Measurements from ENCODE around the gene SOHLH1.

The SOHLH1 gene

GRCh38 chr9:135664801-135665794, 34.2 kb downstream of the SOHLH1 start:
- Mint-ChIP-seq H3K9me3 (no peaks in the 10 kb centered on the region), H3K36me3 (no peaks in the 10 kb centered on the region), H3K4me1 (no peaks in the 10 kb centered on the region), H3K4me3 (no peak overlapping the region), H3K27ac (no peak overlapping the region)
- no peak for DNase-seq (ENCODE audit: low spot score in 2 of 2)
- no peak for ATAC-seq

GRCh38 chr9:135664266-135664665, 35.0 kb downstream of the SOHLH1 start:
- ATAC-seq (no peak), DNase-seq (ENCODE audit: low spot score in 2 of 2) (no peak)
- Mint-ChIP-seq H3K4me1 (no peaks in the 10 kb centered on the region), H3K36me3 (no peaks in the 10 kb centered on the region), H3K9me3 (no peaks in the 10 kb centered on the region), H3K27ac (no peak overlapping the region), H3K4me3 (no peak overlapping the region)

- Mint-ChIP-seq H3K4me1 (no peaks in the 10 kb centered on the region), H3K4me3 (no peak overlapping the region), H3K36me3 (no peaks in the 10 kb centered on the region), H3K27ac (no peak overlapping the region), H3K9me3 (no peaks in the 10 kb centered on the region)
- no peak for DNase-seq (ENCODE audit: low spot score in 2 of 2)
- ATAC-seq: no peak
Observed at GRCh38 chr9:135663857-135664256, 35.4 kb downstream of the SOHLH1 start.

DNA sequence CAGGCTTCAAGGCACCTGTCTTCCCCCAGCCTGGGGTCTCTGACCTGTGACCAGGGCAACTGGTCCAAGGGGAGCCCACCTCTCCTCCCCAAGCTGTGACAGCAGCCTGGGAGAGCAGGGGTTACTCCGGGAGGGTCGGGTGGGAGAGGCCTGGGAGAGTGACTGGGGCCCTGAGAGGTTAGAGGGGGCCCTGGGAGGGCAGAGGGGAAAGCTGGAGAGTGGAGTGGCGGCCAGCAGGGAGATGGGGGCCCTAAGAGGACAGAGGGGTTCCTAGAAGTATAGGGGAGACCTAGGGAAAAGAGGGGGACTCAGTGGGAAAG, 35.9 kb downstream of the SOHLH1 start:
- H3K36me3 Mint-ChIP-seq: no peaks in the 10 kb centered on the region
- no peak overlapping the region for H3K4me3 Mint-ChIP-seq
- DNase-seq (ENCODE audit: low spot score in 2 of 2) (no peak), ATAC-seq (no peak)
- no peaks in the 10 kb centered on the region for H3K9me3 Mint-ChIP-seq
- no peaks in the 10 kb centered on the region for H3K4me1 Mint-ChIP-seq
- no peak overlapping the region for H3K27ac Mint-ChIP-seq

- H3K36me3 Mint-ChIP-seq: no peaks in the 10 kb centered on the region
Observed at GRCh38 chr9:135662758-135663450, 36.4 kb downstream of the SOHLH1 start, which contains the start of gene LCN9. Gene LCN9, plus strand, starts transcription at chr9:135663309. Its CDS starts 13 bp downstream, at chr9:135663322.

DNA sequence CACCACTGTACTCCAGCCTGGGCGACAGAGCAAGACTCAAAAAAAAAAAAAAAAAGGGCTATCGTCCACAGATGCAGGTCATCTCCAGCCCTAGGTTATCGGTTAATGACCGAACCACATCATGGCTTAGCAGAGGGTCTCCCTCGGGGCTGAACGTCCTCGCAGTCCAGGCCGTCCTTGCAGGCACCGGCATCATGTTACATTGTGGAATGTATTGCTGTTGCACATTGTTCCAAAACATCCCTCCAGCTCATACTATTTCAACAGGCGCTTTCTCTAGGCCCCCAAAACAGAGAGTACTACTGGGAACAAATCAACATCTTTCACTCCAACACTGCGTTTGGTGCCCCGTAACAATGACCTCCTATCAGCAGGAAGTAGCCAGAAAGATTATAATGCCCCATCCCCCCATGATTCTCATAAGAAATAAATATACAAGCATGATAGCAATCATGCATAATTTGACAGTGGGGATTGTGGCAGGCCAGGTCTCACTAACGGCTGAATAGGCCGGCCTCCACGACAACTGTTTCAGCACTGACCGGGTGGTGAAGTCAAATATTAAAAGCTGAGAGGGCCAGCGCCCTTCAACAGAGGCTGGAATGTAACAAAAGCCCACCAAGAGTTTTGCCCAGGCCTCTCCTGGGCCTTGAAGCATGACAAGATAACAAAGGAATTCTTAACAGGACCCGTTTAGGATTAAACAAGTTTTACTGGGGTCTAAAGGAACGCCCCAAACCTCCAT, 37.3 kb downstream of the SOHLH1 start:
- H3K27ac Mint-ChIP-seq: no peak overlapping the region

More at GRCh38 chr9:135662758-135663450, 36.4 kb downstream of the SOHLH1 start, which contains the start of gene LCN9:
- Mint-ChIP-seq H3K9me3 (no peaks in the 10 kb centered on the region), H3K4me3 (no peak within 1 kb of the TSS), H3K4me1 (no peaks in the 10 kb centered on the region), H3K27ac (no peak within 1 kb of the TSS)
- DNase-seq (ENCODE audit: low spot score in 2 of 2): no peak
- ATAC-seq: no peak

GRCh38 chr9:135660407-135660806, 38.9 kb downstream of the SOHLH1 start:
- Mint-ChIP-seq H3K9me3 (no peaks in the 10 kb centered on the region), H3K27ac (no peak overlapping the region), H3K4me3 (no peak overlapping the region), H3K4me1 (no peaks in the 10 kb centered on the region), H3K36me3 (no peaks in the 10 kb centered on the region)
- DNase-seq (ENCODE audit: low spot score in 2 of 2) (no peak), ATAC-seq (no peak)

More for the DNA sequence above, 37.3 kb downstream of the SOHLH1 start:
- H3K9me3 Mint-ChIP-seq: no peaks in the 10 kb centered on the region
- no peak for DNase-seq (ENCODE audit: low spot score in 2 of 2)
- no peaks in the 10 kb centered on the region for H3K4me1 Mint-ChIP-seq
- H3K36me3 Mint-ChIP-seq: no peaks in the 10 kb centered on the region
- no peak overlapping the region for H3K4me3 Mint-ChIP-seq
- no peak for ATAC-seq

DNA sequence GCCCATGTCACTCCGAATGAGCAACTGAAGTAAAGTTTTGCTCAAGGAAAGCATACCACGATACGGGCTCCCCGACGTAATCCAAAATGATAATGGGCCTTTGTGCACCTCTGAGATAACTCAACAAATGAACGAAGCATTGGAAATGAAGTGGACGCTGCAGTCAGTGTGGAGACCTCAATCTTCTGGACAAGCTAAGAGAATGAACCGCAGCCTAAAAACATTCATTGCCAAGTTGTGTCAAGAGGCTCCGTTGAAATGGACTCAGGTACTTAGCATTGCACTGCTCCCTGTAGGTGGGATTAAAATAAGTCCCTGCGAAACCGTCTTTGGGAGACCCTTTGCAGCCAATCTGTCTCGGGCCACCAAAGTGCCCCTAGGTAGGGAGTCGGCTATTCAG, 40.0 kb downstream of the SOHLH1 start:
- Mint-ChIP-seq H3K36me3 (no peaks in the 10 kb centered on the region), H3K9me3 (no peaks in the 10 kb centered on the region), H3K27ac (no peak overlapping the region), H3K4me3 (no peak overlapping the region), H3K4me1 (no peaks in the 10 kb centered on the region)
- no peak for ATAC-seq
- DNase-seq (ENCODE audit: low spot score in 2 of 2): no peak

DNA sequence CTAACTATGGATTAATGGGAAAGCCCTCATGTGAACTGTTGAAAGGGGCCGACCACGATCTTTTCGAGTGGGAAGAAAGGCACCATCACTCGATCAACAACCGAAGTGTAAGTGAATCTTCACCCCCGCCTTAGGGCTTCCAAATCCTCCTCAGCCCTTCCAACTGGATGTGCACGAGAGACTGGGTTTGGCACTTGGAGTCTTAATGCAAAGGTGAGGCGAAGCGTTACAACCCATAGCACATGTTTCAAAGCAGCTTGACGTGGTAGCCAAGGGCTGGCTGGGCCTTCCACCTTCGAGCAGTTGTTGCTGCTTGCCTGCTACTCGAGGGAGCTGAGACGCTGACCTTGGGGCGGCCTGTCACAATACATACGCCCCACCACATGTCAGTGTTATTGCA, 41.9 kb downstream of the SOHLH1 start:
- no peaks in the 10 kb centered on the region for H3K4me1 Mint-ChIP-seq
- no peak overlapping the region for H3K27ac Mint-ChIP-seq
- DNase-seq (ENCODE audit: low spot score in 2 of 2): no peak
- no peak for ATAC-seq
- H3K36me3 Mint-ChIP-seq: no peaks in the 10 kb centered on the region
- no peak overlapping the region for H3K4me3 Mint-ChIP-seq
- no peaks in the 10 kb centered on the region for H3K9me3 Mint-ChIP-seq

DNA sequence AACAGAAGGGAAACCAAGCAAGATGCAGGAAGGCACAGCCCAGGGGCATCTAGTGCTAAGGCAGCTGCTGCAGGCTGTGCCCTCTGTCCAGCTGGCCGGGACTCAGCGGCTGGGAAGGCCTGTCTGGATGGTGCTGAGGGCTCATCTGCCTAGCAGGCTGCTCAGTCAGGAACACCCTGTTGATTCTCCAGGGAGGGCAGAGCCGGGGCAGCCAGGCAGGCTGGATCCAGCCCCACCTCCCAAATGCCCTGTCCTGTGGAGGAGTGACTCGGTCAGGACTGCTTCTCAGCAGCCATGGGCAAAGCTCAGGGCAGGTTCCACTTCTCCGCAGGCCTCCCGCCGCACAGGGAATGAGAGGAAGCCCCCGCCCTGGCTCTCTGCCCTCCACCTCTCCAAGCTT, 44.0 kb downstream of the SOHLH1 start:
- DNase-seq (ENCODE audit: low spot score in 2 of 2) (no peak), ATAC-seq (peak; percentile 21)
- Mint-ChIP-seq H3K36me3 (no peaks in the 10 kb centered on the region), H3K9me3 (no peaks in the 10 kb centered on the region), H3K4me3 (no peak overlapping the region), H3K27ac (no peak overlapping the region), H3K4me1 (no peaks in the 10 kb centered on the region)

- Mint-ChIP-seq H3K4me1 (no peaks in the 10 kb centered on the region), H3K27ac (no peak overlapping the region), H3K36me3 (no peaks in the 10 kb centered on the region), H3K9me3 (peaks cover 9% of the 10 kb centered on the region), H3K4me3 (no peak overlapping the region)
- DNase-seq (ENCODE audit: low spot score in 2 of 2): no peak
- ATAC-seq: no peak
Observed at GRCh38 chr9:135650408-135650807, 48.9 kb downstream of the SOHLH1 start.

GRCh38 chr9:135649508-135649907, 49.8 kb downstream of the SOHLH1 start:
- no peaks in the 10 kb centered on the region for H3K36me3 Mint-ChIP-seq
- ATAC-seq (no peak), DNase-seq (ENCODE audit: low spot score in 2 of 2) (no peak)
- H3K4me1 Mint-ChIP-seq: no peaks in the 10 kb centered on the region
- H3K9me3 Mint-ChIP-seq: peaks cover 18% of the 10 kb centered on the region
- no peak overlapping the region for H3K4me3 Mint-ChIP-seq
- no peak overlapping the region for H3K27ac Mint-ChIP-seq

GRCh38 chr9:135648494-135649410, 50.5 kb downstream of the SOHLH1 start:
- Mint-ChIP-seq H3K9me3 (peaks cover 21% of the 10 kb centered on the region), H3K36me3 (no peaks in the 10 kb centered on the region)
- no peak for ATAC-seq

GRCh38 chr9:135647884-135648283, 51.4 kb downstream of the SOHLH1 start:
- Mint-ChIP-seq H3K36me3 (no peaks in the 10 kb centered on the region), H3K4me1 (no peaks in the 10 kb centered on the region), H3K27ac (no peak overlapping the region), H3K9me3 (peaks cover 25% of the 10 kb centered on the region), H3K4me3 (no peak overlapping the region)
- DNase-seq (ENCODE audit: low spot score in 2 of 2): no peak
- no peak for ATAC-seq

More at GRCh38 chr9:135648494-135649410, 50.5 kb downstream of the SOHLH1 start:
- Mint-ChIP-seq H3K27ac (no peak overlapping the region), H3K4me3 (no peak overlapping the region), H3K4me1 (no peaks in the 10 kb centered on the region)
- DNase-seq (ENCODE audit: low spot score in 2 of 2): no peak
